ENCODE data around the gene NPM1.

- peak; percentile 95 for TF ChIP-seq CTCF (IDR thresholded peaks at IDR 0.05; ENCODE audit: low read depth, low read length, missing input control)
- peak; percentile 84 to 88 for TF ChIP-seq RAD21 (IDR thresholded peaks at IDR 0.05)
- TF ChIP-seq FOXA1 (IDR thresholded peaks at IDR 0.05) = no peak
- no peak for TF ChIP-seq GABPA (IDR thresholded peaks at IDR 0.05 in 1 of 2, conservative IDR thresholded peaks at IDR 0.05 in 1 of 2)
- no peak for TF ChIP-seq MAX (IDR thresholded peaks at IDR 0.05)
- TF ChIP-seq SP1 (IDR thresholded peaks at IDR 0.05) = no peak
- no peak for TF ChIP-seq NR2F2 (IDR thresholded peaks at IDR 0.05)
- no peak for TF ChIP-seq YY1 (IDR thresholded peaks at IDR 0.05)
- TF ChIP-seq EGR1 (IDR thresholded peaks at IDR 0.05; ENCODE audit: low read depth in 2 of 2) = no peak
- TF ChIP-seq TAF1 (conservative IDR thresholded peaks at IDR 0.05) = no peak
- TF ChIP-seq REST (IDR thresholded peaks at IDR 0.05) = peak; percentile 80
- no peak for TF ChIP-seq ATF3 (IDR thresholded peaks at IDR 0.05)
Observed at GRCh38 chr5:171418316-171418981, 30.8 kb downstream of the NPM1 start.

Data from liver (tissue), 3 donors.